ENCODE results near the gene SARDH. TPM values are rescaled to one million over a fixed set of nuclear protein-coding genes. Genes with fewer than 3 reads are reported as not detected.

SARDH gene
- total and polyA plus RNA-seq, 5 donors: 1.7 to 3.2 (median 2.7) TPM

DNA sequence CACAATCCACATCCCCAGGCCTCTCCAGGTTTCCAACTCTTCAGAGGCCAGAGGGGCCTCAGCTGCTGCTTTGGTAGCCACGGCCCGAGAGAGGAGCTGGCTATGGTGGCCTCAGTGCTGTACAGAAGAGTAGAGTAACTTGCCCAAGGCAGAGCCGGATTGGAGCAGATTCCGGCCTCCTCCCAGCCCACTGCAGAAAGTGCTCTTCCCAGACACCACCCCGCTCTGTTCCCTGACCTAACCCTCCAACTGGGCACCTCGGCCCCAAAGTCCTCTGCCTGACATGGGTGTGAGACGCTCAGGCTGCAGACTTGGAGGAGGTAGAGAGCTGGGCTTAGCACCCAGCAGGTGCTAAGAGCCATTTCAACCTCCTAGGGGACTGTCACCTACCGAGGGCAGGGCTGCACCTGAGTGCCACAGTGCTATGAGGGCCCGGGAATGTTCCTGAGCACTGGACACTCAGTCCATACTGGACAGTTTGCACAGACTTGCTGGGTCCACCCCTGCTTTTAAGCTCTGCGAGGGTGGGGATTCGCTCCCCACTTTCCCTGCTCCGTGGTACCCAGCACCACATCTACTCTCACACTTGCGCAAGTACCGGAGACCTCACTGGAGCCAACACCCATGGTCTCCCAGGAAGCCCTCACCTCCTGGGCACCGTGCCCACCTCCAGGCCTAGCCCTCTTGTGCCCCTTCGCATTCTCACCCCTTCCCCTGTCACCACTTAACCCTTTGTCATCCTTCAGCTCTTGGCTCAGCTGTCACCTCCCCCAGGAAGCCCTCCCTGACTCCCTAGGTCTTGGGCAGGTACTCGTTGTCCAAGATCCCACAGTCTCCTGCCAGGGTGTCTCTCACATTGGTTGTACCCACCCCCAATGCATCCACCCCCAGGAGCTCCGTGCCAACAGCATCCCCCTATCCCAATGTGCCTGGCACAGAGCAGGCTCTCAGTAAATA is 52.2 kb downstream of the SARDH start:
- WGBS: 88% methylated on average over 18 of the region's 18 CpGs
- H3K27ac ChIP-seq (ENCODE audit: low read length): no peak overlapping the region
- peak in 2 of 3 donors; percentile 55 for DNase-seq
- H3K9me3 ChIP-seq (ENCODE audit: control insufficient read depth, low read length): no peaks in the 10 kb centered on the region
- intact Hi-C loops (cut with DNase I): no loop called here
- no peaks in the 10 kb centered on the region for H3K27me3 ChIP-seq (ENCODE audit: control insufficient read depth, insufficient read depth)
- ATAC-seq: no peak
- peaks cover 2% of the 10 kb centered on the region for H3K4me1 ChIP-seq (ENCODE audit: control insufficient read depth, insufficient read depth, low read length)
- H3K4me3 ChIP-seq (ENCODE audit: low read length): no peak overlapping the region

- DNase-seq: peak in 1 of 3 donors; percentile 57
These were observed 53.2 kb downstream of the SARDH start for GRCh38 chr9:133684936-133685361.

GRCh38 chr9:133684121-133684935 is 53.8 kb downstream of the SARDH start:
- H3K9me3 ChIP-seq (ENCODE audit: control insufficient read depth, low read length): no peaks in the 10 kb centered on the region
- ATAC-seq (peak; percentile 13 to 71), DNase-seq (peak in 2 of 3 donors; percentile 84 to 91)
- intact Hi-C loops (cut with DNase I): no loop called here
- H3K4me1 ChIP-seq (ENCODE audit: control insufficient read depth, insufficient read depth, low read length): peaks cover 2% of the 10 kb centered on the region
- no peaks in the 10 kb centered on the region for H3K27me3 ChIP-seq (ENCODE audit: control insufficient read depth, insufficient read depth)
- no peak overlapping the region for H3K4me3 ChIP-seq (ENCODE audit: low read length)
- peak overlapping the region; percentile 38 for H3K27ac ChIP-seq (ENCODE audit: low read length)
- 56% methylated on average over 26 of the region's 26 CpGs for WGBS

More at GRCh38 chr9:133684936-133685361, 53.2 kb downstream of the SARDH start:
- no peaks in the 10 kb centered on the region for H3K27me3 ChIP-seq (ENCODE audit: control insufficient read depth, insufficient read depth)
- no peak overlapping the region for H3K4me3 ChIP-seq (ENCODE audit: low read length)
- peaks cover 2% of the 10 kb centered on the region for H3K4me1 ChIP-seq (ENCODE audit: control insufficient read depth, insufficient read depth, low read length)
- H3K27ac ChIP-seq (ENCODE audit: low read length): no peak overlapping the region
- no peaks in the 10 kb centered on the region for H3K9me3 ChIP-seq (ENCODE audit: control insufficient read depth, low read length)
- intact Hi-C loops (cut with DNase I): no loop called here
- 83% methylated on average over 17 of the region's 17 CpGs for WGBS
- no peak for ATAC-seq

- Histone ChIP-seq H3K27ac (ENCODE audit: low read length) (peak overlapping the region; percentile 38), H3K4me1 (ENCODE audit: control insufficient read depth, insufficient read depth, low read length) (peaks cover 2% of the 10 kb centered on the region), H3K4me3 (ENCODE audit: low read length) (no peak overlapping the region), H3K27me3 (ENCODE audit: control insufficient read depth, insufficient read depth) (no peaks in the 10 kb centered on the region), H3K9me3 (ENCODE audit: control insufficient read depth, low read length) (no peaks in the 10 kb centered on the region)
- intact Hi-C loops (cut with DNase I): no loop called here
- 36% methylated on average over 19 of the region's 19 CpGs for WGBS
- DNase-seq: peak; percentile 80 to 93 (median 93)
- peak; percentile 77 for ATAC-seq
These were observed 54.5 kb downstream of the SARDH start for GRCh38 chr9:133683586-133684120.

- Histone ChIP-seq H3K4me1 (ENCODE audit: control insufficient read depth, insufficient read depth, low read length) (peaks cover 2% of the 10 kb centered on the region), H3K27ac (ENCODE audit: low read length) (peak overlapping the region; percentile 34), H3K27me3 (ENCODE audit: control insufficient read depth, insufficient read depth) (no peaks in the 10 kb centered on the region), H3K4me3 (ENCODE audit: low read length) (no peak overlapping the region), H3K9me3 (ENCODE audit: control insufficient read depth, low read length) (no peaks in the 10 kb centered on the region)
- intact Hi-C loops (cut with DNase I): no loop called here
- ATAC-seq (peak in 1 of 2 donors; percentile 4), DNase-seq (peak; percentile 50 to 87 (median 81))
- WGBS: 62% methylated on average over 20 of the region's 20 CpGs
These were observed 55.1 kb downstream of the SARDH start for GRCh38 chr9:133682818-133683585.

- ATAC-seq (no peak), DNase-seq (peak in 2 of 3 donors; percentile 57 to 58)
- H3K4me1 ChIP-seq (ENCODE audit: control insufficient read depth, insufficient read depth, low read length): peaks cover 2% of the 10 kb centered on the region
- intact Hi-C loops (cut with DNase I): no loop called here
- no peak overlapping the region for H3K4me3 ChIP-seq (ENCODE audit: low read length)
- H3K9me3 ChIP-seq (ENCODE audit: control insufficient read depth, low read length): no peaks in the 10 kb centered on the region
- H3K27me3 ChIP-seq (ENCODE audit: control insufficient read depth, insufficient read depth): no peaks in the 10 kb centered on the region
- WGBS: 94% methylated on average over 35 of the region's 35 CpGs
- H3K27ac ChIP-seq (ENCODE audit: low read length): no peak overlapping the region
These were observed 56.4 kb downstream of the SARDH start for GRCh38 chr9:133681658-133682306.

- ATAC-seq (no peak), DNase-seq (peak in 2 of 3 donors; percentile 50 to 54)
- intact Hi-C loops (cut with DNase I): no loop called here
- WGBS: 91% methylated on average over 20 of the region's 20 CpGs
- H3K27ac ChIP-seq (ENCODE audit: low read length): no peak overlapping the region
- no peaks in the 10 kb centered on the region for H3K9me3 ChIP-seq (ENCODE audit: control insufficient read depth, low read length)
- no peak overlapping the region for H3K4me3 ChIP-seq (ENCODE audit: low read length)
- peaks cover 2% of the 10 kb centered on the region for H3K4me1 ChIP-seq (ENCODE audit: control insufficient read depth, insufficient read depth, low read length)
- no peaks in the 10 kb centered on the region for H3K27me3 ChIP-seq (ENCODE audit: control insufficient read depth, insufficient read depth)
These were observed 57.0 kb downstream of the SARDH start for GRCh38 chr9:133680976-133681657.

DNA sequence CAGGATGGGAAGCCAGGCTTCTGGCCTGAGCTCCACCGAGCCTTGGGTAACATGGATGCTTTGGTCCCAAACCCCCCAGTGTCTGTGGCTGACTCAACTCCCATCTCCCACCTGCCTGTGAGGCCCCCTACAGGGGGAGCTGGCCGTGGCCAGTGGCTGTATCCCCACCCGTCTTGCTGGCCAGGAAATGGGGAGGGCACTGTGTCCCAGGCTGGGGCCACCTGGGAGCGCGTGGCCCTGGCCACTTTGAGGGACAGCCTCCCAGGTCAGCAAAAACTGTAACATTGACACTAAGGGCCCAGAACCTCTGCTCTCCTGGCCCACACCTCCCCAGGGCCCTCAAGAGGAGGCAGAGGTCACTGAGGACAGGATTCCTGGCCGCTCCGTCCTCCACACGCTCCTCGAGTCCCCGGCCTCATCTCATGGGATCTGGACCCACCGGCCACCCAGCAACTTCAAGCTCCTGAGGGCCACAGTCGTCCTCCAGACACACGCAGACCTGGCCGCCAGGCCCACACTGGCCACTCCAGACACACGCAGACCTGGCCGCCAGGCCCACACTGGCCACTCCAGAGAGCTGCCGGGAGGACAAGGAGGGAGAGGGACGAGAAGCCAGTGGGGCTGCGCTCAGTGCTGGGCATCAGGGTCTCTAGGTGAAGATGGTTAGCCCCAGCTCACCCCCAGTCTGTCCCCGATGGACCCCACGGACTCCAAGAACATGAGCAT is 57.7 kb downstream of the SARDH start:
- WGBS: 88% methylated on average over 21 of the region's 21 CpGs
- Histone ChIP-seq H3K27ac (ENCODE audit: low read length) (no peak overlapping the region), H3K27me3 (ENCODE audit: control insufficient read depth, insufficient read depth) (no peaks in the 10 kb centered on the region), H3K4me3 (ENCODE audit: low read length) (no peak overlapping the region), H3K4me1 (ENCODE audit: control insufficient read depth, insufficient read depth, low read length) (peaks cover 2% of the 10 kb centered on the region), H3K9me3 (ENCODE audit: control insufficient read depth, low read length) (no peaks in the 10 kb centered on the region)
- ATAC-seq (no peak), DNase-seq (peak in 2 of 3 donors; percentile 53)
- intact Hi-C loops (cut with DNase I): no loop called here

DNA sequence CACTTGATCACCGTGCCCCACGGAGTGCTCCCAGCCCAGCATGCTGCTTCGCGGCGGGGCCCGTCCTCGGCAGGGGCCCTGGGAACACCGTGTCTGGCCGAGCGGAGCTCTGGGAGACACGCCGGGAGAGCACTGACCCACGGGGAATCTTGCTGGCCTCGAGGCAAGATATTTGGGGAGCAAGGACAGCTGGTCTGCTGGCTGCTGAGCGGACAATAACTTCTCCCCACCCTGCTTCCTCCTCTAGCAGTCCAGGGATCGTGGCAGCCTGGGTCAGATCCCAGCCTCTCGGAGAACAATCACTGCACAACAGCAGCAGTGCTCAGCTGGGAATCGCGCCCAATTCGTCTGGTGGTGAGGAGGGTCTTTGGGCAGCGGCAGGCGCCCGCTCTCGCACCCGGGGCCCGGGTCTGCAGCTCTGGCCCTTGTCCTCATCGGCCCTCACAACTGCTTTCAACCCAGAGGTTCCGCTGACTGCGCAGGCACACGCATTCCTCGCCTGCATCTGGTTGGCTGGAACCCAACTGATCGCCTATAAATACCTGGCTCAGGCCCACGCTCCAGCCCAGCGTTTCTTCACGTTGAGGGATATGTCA is 58.6 kb downstream of the SARDH start:
- ATAC-seq: peak; percentile 9 to 35
- Histone ChIP-seq H3K27ac (ENCODE audit: low read length) (peak overlapping the region; percentile 42), H3K4me3 (ENCODE audit: low read length) (no peak overlapping the region), H3K4me1 (ENCODE audit: control insufficient read depth, insufficient read depth, low read length) (peaks cover 2% of the 10 kb centered on the region), H3K27me3 (ENCODE audit: control insufficient read depth, insufficient read depth) (no peaks in the 10 kb centered on the region), H3K9me3 (ENCODE audit: control insufficient read depth, low read length) (no peaks in the 10 kb centered on the region)
- peak in 2 of 3 donors; percentile 87 to 90 for DNase-seq
- intact Hi-C loops (cut with DNase I): loop anchor here in 1 of 4 donors (10.0 kb wide), 1 partner anchor 85 kb away; no protein-coding TSS in a partner anchor
- WGBS: 43% methylated on average over 35 of the region's 35 CpGs

All from right cardiac atrium (tissue), 5 donors.